HG03045 (cell line): ENCODE measurements around the gene ARGFX.
"Not testable (repeated sequence)": the region's sequence is repeated elsewhere in the genome, so short reads cannot be mapped to it uniquely, and the experiment has no call there.

Experiments used
- ATAC-seq: cut with Tn5 transposase; IDR thresholded peaks from one replicate; pipeline ENCODE4 v1.9.1; 2021; ENCODE audit warnings: mild to moderate bottlenecking, moderate library complexity; ENCODE audit not compliant: unreplicated experiment

The ARGFX gene

DNA sequence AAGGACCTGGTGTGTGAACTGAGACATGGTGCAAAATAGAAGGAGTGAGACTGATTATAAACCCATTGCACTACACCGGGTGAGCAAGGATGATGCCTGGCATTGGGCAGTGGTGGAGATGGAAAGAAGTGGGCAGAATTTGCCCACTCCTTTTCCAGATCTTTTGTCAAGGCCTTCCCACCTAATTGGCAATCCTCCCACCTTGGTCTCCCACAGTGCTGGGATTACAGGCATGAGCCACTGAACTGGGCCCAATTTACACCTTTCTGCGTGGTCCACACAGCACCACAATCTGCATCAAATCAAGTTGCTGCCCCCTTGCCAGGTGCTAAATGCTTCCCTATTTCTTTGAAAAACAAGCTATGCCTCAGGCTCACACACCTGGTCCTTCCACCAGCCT lies 30.8 kb downstream of the ARGFX start:
- ATAC-seq = no peak

DNA sequence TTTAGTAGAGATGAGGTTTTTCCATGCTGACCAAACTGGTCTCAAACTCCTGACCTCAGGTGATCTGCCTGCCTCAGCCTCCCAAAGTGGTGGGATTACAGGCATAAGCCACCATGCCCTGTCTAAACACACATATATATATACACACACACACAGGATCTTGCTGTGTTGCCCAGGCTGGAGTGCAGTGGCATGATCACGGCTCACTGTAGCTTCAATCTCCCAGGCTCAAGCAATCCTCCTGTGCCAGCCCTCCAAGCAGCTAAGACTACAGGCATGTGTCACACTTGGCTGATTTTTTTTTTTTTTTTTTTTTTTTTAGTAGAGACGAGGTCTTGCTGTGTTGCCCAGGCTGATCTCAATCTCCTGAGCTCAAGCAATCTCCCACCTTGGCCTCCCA lies 32.2 kb downstream of the ARGFX start:
- not testable (repeated sequence) for ATAC-seq

DNA sequence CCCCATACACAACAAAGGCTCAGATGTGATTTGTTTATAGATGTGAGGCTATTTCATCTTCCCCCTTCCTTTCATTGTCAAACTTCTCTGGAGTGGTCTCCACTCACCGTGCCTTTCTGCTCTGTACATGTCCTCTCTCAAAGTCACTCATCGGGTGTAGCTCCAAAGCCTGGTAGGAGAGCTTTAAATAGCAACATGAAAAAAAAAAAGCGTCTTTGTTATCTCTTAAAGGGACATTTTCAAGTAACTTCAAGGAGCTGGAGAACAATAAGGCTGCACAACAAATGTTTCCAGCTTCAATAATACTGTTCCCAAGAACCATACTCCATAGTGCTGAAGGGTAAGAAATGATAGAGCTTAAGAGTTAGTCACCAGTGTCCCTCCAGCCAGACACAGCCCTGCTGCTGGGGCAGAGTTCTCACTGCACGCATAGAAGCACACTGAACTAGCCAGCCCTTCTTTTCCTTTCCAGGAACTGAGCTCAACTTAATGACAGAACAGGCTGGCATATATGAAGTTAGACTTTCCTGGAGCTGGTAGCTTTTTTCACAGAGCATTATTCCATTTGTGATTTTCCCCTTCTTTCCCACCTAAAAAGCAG lies 33.6 kb downstream of the ARGFX start:
- no peak for ATAC-seq

DNA sequence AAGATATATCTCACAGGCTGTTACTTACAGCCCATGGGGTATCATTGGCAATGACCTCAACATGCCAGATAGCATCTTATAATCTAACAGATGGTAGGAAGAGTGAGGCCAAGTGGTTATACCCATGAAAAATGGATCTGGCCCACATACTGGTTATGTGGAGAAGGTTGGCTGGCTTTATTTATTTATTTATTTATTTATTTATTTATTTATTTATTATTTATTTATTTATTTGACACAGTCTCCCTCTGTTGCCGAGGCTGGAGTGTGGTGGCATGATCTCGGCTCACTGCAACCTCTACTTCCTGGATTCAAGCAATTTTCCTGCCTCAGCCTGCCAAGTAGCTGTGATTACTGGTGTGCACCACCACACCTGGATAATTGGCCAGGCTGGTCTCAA lies 37.0 kb downstream of the ARGFX start:
- no peak for ATAC-seq

DNA sequence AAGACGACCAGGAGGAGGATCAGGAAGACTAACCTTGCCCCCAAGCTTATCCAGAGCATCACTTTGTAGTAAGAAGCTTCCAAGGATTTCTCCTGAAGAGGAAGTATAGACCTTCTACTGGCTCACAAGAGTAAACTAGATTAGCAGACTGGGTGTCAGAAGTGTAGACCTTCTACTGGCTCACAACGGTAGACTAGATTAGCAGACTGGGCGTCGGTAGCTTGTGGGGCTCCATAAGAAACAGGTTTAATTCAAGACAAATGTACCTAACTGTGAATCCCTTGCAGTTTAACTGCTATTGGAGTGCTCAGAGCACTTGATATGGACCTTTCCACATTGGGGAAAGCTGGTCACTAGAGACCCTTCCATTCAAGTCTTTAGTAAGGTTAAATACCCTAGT lies 38.4 kb downstream of the ARGFX start:
- no peak for ATAC-seq
